Ectodermal cell (in vitro differentiated cells): ENCODE data around the gene HORMAD2.

Experiments used
- H3K27ac ChIP-seq: 2 replicates; pipeline ENCODE4 v1.7.0; 2013; ENCODE audit warnings: mild to moderate bottlenecking, low read depth, low read length; ENCODE audit not compliant: insufficient read depth, poor library complexity, severe bottlenecking
- H3K27me3 ChIP-seq: 2 replicates; pipeline ENCODE4 v1.7.0; 2013; ENCODE audit warnings: mild to moderate bottlenecking, low read length; ENCODE audit not compliant: insufficient read depth, control insufficient read depth, poor library complexity, severe bottlenecking
- H3K36me3 ChIP-seq: one replicate; pipeline ENCODE4 v1.7.0; 2013; ENCODE audit warnings: low read length; ENCODE audit not compliant: control insufficient read depth, insufficient read depth
- H3K4me1 ChIP-seq: one replicate; pipeline ENCODE4 v1.7.0; 2013; ENCODE audit warnings: low read length; ENCODE audit not compliant: control insufficient read depth, insufficient read depth
- H3K4me3 ChIP-seq: 2 replicates; pipeline ENCODE4 v1.7.0; 2013; ENCODE audit warnings: low read depth, low read length, control low read depth; ENCODE audit not compliant: insufficient read depth
- H3K9me3 ChIP-seq: 2 replicates; pipeline ENCODE4 v1.7.0; 2013; ENCODE audit warnings: mild to moderate bottlenecking, low read length, moderate library complexity; ENCODE audit not compliant: control insufficient read depth
- WGBS, 2 experiments: methylation state at CpG; one replicate each; pipeline ENCODE4 v1.1.7; 2013; ENCODE audit warnings: missing lambda C conversion rate in 2 of 2; 5-methylcytosine and 5-hydroxymethylcytosine counted together

The HORMAD2 gene

GRCh38 chr22:30121960-30122359 is 41.7 kb downstream of the HORMAD2 start:
- WGBS, 2 experiments = 64 to 69% methylated on average over 6 of the region's 6 CpGs
- Histone ChIP-seq H3K27ac (no peak overlapping the region), H3K36me3 (no peaks in the 10 kb centered on the region), H3K4me1 (no peaks in the 10 kb centered on the region), H3K27me3 (no peaks in the 10 kb centered on the region), H3K4me3 (no peak overlapping the region), H3K9me3 (peaks cover 2% of the 10 kb centered on the region)

DNA sequence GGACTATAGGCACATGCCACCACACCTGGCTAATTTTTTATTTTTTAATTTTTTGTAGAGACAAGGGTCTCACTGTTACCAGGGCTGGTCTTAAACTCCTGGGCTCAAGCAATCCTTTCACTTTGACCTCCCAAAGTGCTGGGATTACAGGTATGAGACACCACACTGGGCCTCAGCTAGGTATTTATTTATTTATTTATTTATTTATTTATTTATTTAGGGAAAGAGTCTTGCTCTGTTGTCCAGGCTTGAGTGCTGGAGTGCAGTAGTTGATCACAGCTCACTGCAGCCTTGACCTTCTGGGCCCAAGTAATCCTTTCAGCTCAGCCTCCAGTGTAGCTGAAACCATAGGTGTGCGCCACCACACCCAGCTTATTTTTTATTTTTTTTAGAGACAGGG is 43.2 kb downstream of the HORMAD2 start:
- Histone ChIP-seq H3K4me1 (no peaks in the 10 kb centered on the region), H3K9me3 (peaks cover 2% of the 10 kb centered on the region), H3K27me3 (no peaks in the 10 kb centered on the region), H3K36me3 (no peaks in the 10 kb centered on the region), H3K27ac (no peak overlapping the region), H3K4me3 (no peak overlapping the region)
- WGBS, 2 experiments = 94 to 96% methylated on average over 1 of the region's 1 CpG

- WGBS, 2 experiments = 83 to 95% methylated on average over 1 of the region's 1 CpG
- Histone ChIP-seq H3K4me1 (no peaks in the 10 kb centered on the region), H3K9me3 (no peaks in the 10 kb centered on the region), H3K27ac (no peak overlapping the region), H3K4me3 (no peak overlapping the region), H3K36me3 (no peaks in the 10 kb centered on the region), H3K27me3 (no peaks in the 10 kb centered on the region)
Observed at GRCh38 chr22:30127749-30128166, 47.5 kb downstream of the HORMAD2 start.

DNA sequence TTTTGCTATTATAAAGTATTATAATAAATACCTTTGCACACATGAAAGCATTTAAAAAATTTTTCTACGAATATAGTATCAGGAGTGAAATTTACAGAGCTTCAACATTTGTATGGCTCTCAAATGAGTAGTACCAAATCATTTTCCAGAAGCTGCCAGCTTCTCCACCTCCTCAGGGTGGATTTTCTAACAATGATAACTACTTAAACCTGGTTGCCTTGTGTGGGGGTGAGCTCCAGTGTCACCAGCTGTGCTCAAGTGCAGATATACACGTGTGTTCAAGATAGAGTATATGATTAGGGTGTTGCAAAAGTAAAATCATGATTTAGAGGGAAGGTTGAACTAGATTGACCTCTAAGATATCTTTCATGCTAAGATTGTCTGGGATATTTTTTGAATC is 48.2 kb downstream of the HORMAD2 start:
- Histone ChIP-seq H3K4me3 (no peak overlapping the region), H3K4me1 (no peaks in the 10 kb centered on the region), H3K27me3 (no peaks in the 10 kb centered on the region), H3K36me3 (no peaks in the 10 kb centered on the region), H3K9me3 (no peaks in the 10 kb centered on the region), H3K27ac (no peak overlapping the region)
- WGBS, 2 experiments = 89 to 98% methylated on average over 2 of the region's 2 CpGs

DNA sequence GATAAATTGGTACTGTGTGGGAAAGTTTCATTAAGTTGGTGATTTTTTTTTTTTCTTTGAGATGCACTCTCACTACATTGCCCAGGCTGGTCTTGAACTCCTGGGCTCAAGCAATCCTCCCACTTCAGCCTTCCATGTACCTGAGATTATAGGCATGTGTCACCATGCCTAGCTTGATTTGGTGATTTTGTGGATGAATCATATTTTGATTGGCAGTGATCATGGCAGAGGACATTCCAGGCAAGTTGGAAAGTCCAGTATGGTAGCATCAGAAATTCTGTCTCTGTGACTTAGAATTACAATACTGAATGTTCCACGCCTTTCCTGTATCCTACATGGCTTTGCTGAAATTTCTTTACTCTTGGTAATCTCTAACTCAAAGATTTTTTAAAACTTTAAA is 49.4 kb downstream of the HORMAD2 start:
- 100% methylated on average over 1 of the region's 1 CpG for WGBS, 2 experiments
- H3K4me3 ChIP-seq = no peak overlapping the region
- H3K36me3 ChIP-seq = no peaks in the 10 kb centered on the region
- H3K27me3 ChIP-seq = no peaks in the 10 kb centered on the region
- no peak overlapping the region for H3K27ac ChIP-seq
- no peaks in the 10 kb centered on the region for H3K9me3 ChIP-seq
- no peaks in the 10 kb centered on the region for H3K4me1 ChIP-seq

- H3K36me3 ChIP-seq = no peaks in the 10 kb centered on the region
- WGBS, 2 experiments = 83 to 84% methylated on average over 4 of the region's 4 CpGs
- no peaks in the 10 kb centered on the region for H3K9me3 ChIP-seq
- no peaks in the 10 kb centered on the region for H3K4me1 ChIP-seq
- H3K4me3 ChIP-seq = no peak overlapping the region
- H3K27me3 ChIP-seq = no peaks in the 10 kb centered on the region
- no peak overlapping the region for H3K27ac ChIP-seq
Observed at GRCh38 chr22:30132290-30132996, 52.2 kb downstream of the HORMAD2 start.

DNA sequence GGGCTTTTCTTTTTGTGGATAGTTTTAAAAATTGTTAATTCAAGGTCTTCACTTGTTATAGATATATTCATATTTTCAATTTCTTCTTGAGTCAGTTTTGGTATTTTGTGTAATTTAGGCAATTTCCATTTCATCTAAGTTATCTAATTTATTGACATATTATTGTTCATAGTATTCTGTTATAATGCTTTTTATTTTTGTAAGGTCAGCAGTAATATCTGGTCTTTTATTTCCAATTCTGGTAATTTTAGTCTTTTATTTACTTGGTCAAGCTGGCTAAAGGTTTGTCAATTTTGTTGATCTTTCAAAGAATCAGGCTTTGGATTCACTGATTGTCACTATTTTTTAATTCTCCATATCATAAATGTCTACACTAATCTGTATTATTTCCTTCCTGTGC is 60.1 kb downstream of the HORMAD2 start:
- no peaks in the 10 kb centered on the region for H3K27me3 ChIP-seq
- H3K9me3 ChIP-seq = peaks cover 3% of the 10 kb centered on the region
- no peaks in the 10 kb centered on the region for H3K36me3 ChIP-seq
- H3K4me1 ChIP-seq = no peaks in the 10 kb centered on the region
- H3K4me3 ChIP-seq = no peak overlapping the region
- H3K27ac ChIP-seq = no peak overlapping the region

GRCh38 chr22:30143265-30143664 is 63.0 kb downstream of the HORMAD2 start:
- no peaks in the 10 kb centered on the region for H3K27me3 ChIP-seq
- no peaks in the 10 kb centered on the region for H3K9me3 ChIP-seq
- WGBS, 2 experiments = 56 to 64% methylated on average over 2 of the region's 2 CpGs
- no peak overlapping the region for H3K27ac ChIP-seq
- H3K4me1 ChIP-seq = no peaks in the 10 kb centered on the region
- H3K4me3 ChIP-seq = no peak overlapping the region
- H3K36me3 ChIP-seq = no peaks in the 10 kb centered on the region

GRCh38 chr22:30144391-30144790 is 64.1 kb downstream of the HORMAD2 start:
- Histone ChIP-seq H3K4me1 (no peaks in the 10 kb centered on the region), H3K36me3 (no peaks in the 10 kb centered on the region), H3K4me3 (no peak overlapping the region), H3K27me3 (no peaks in the 10 kb centered on the region), H3K27ac (no peak overlapping the region), H3K9me3 (no peaks in the 10 kb centered on the region)
- WGBS, 2 experiments = 83 to 89% methylated on average over 5 of the region's 5 CpGs

- H3K4me1 ChIP-seq = no peaks in the 10 kb centered on the region
- no peaks in the 10 kb centered on the region for H3K9me3 ChIP-seq
- H3K27me3 ChIP-seq = no peaks in the 10 kb centered on the region
- H3K36me3 ChIP-seq = no peaks in the 10 kb centered on the region
- 100% methylated on average over 1 of the region's 1 CpG; no CpG with 5 or more reads in 1 of the 2 experiments for WGBS, 2 experiments
- no peak overlapping the region for H3K4me3 ChIP-seq
- H3K27ac ChIP-seq = no peak overlapping the region
Observed at GRCh38 chr22:30150212-30150611, 69.9 kb downstream of the HORMAD2 start.

GRCh38 chr22:30158277-30158676 is 78.0 kb downstream of the HORMAD2 start:
- Histone ChIP-seq H3K27me3 (no peaks in the 10 kb centered on the region), H3K9me3 (no peaks in the 10 kb centered on the region), H3K27ac (no peak overlapping the region), H3K36me3 (no peaks in the 10 kb centered on the region), H3K4me3 (no peak overlapping the region), H3K4me1 (no peaks in the 10 kb centered on the region)
- WGBS, 2 experiments = no CpG with 5 or more reads among the region's 1 CpG
